HG03108 (cell line): ENCODE data around the gene AJUBA.
"Not testable (repeated sequence)": the region's sequence is repeated elsewhere in the genome, so short reads cannot be mapped to it uniquely, and the experiment has no call there.

Source experiments
- ATAC-seq: cut with Tn5 transposase; IDR thresholded peaks from one replicate; pipeline ENCODE4 v1.9.1; 2021; ENCODE audit warnings: moderate library complexity; ENCODE audit not compliant: unreplicated experiment

Gene AJUBA

GRCh38 chr14:22982477-22983245 is at the start of gene AJUBA:
Gene AJUBA (minus strand): TSS chr14:22982551. CDS start chr14:22982266, 285 bp downstream.
- ATAC-seq = peak; percentile 36

- no peak for ATAC-seq
Observed at GRCh38 chr14:23030936-23031335, 48.6 kb upstream of the AJUBA start.

- no peak for ATAC-seq
Observed at GRCh38 chr14:23028799-23029198, 46.4 kb upstream of the AJUBA start.

- ATAC-seq = no peak
Observed at GRCh38 chr14:23025151-23025814, 42.9 kb upstream of the AJUBA start.

GRCh38 chr14:23024612-23025075 is 42.3 kb upstream of the AJUBA start:
- ATAC-seq = no peak

- no peak for ATAC-seq
Observed at GRCh38 chr14:23023795-23024152, 41.4 kb upstream of the AJUBA start.

GRCh38 chr14:23023022-23023794 is 40.9 kb upstream of the AJUBA start:
- ATAC-seq = no peak

- no peak for ATAC-seq
Observed at GRCh38 chr14:23021889-23022442, 39.6 kb upstream of the AJUBA start.

- no peak for ATAC-seq
Observed at GRCh38 chr14:23021434-23021833, 39.1 kb upstream of the AJUBA start.

- no peak for ATAC-seq
Observed at GRCh38 chr14:23020143-23021128, 38.1 kb upstream of the AJUBA start.

- no peak for ATAC-seq
Observed at GRCh38 chr14:23018107-23018506, 35.8 kb upstream of the AJUBA start.

GRCh38 chr14:23017091-23017490 is 34.7 kb upstream of the AJUBA start:
- no peak for ATAC-seq

GRCh38 chr14:23015618-23016017 is 33.3 kb upstream of the AJUBA start:
- no peak for ATAC-seq

- ATAC-seq = not testable (repeated sequence)
Observed at GRCh38 chr14:23013749-23014054, 31.4 kb upstream of the AJUBA start.

GRCh38 chr14:23013054-23013748 is 30.9 kb upstream of the AJUBA start:
- ATAC-seq = no peak

- ATAC-seq = no peak
Observed at GRCh38 chr14:23009939-23010726, 27.8 kb upstream of the AJUBA start, which contains the start of gene C14orf93. Gene C14orf93 (minus strand): TSS chr14:23010143. CDS start chr14:22999023, 11,120 bp downstream.

- no peak for ATAC-seq
Observed at GRCh38 chr14:23009483-23009938, 27.2 kb upstream of the AJUBA start.

- ATAC-seq = no peak
Observed at GRCh38 chr14:23008831-23009230, 26.5 kb upstream of the AJUBA start.
